Measurements from ENCODE around the gene CCSER1. TPM values are rescaled to one million over a fixed set of nuclear protein-coding genes. Genes with fewer than 3 reads are reported as not detected.
"Not testable (repeated sequence)": the region's sequence is repeated elsewhere in the genome, so short reads cannot be mapped to it uniquely, and the experiment has no call there.

CCSER1 gene
- total RNA-seq, 8 experiments from 2014 or later = 6.9 to 59.5 (median 25.8) TPM

- Histone ChIP-seq H3K4me3 (no peak overlapping the region), H3K27ac (no peak overlapping the region), H3K4me1 (replicated peaks in 1 of 2) (no peaks in the 10 kb centered on the region)
- ATAC-seq (replicated peaks in 6 of 8) = no peak
- 0 to 100% (median 94%) methylated on average over 1 to 2 of the region's 2 CpGs for WGBS, 10 experiments
- in situ Hi-C loops (cut with MboI; ENCODE audit: low pct_unique_long_range_greater_than_20kb in 2 of 9, low sequenced_read_pairs in 9 of 9, unreplicated experiment in 9 of 9) = no loop called here
These were observed 317.7 kb downstream of the CCSER1 start for GRCh38 chr4:90444904-90445303.

- no peak overlapping the region for H3K4me3 ChIP-seq
- no peak for ATAC-seq (replicated peaks in 6 of 8)
- in situ Hi-C loops (cut with MboI; ENCODE audit: low pct_unique_long_range_greater_than_20kb in 2 of 9, low sequenced_read_pairs in 9 of 9, unreplicated experiment in 9 of 9) = no loop called here
- WGBS, 10 experiments = 0 to 100% (median 94%) methylated on average over 1 to 2 of the region's 2 CpGs; no CpG with 5 or more reads in 1 of the 10 experiments
- no peak overlapping the region for H3K27ac ChIP-seq
- no peaks in the 10 kb centered on the region for H3K4me1 ChIP-seq (replicated peaks in 1 of 2)
These were observed 318.2 kb downstream of the CCSER1 start for GRCh38 chr4:90445380-90445779.

GRCh38 chr4:90449626-90450025 is 322.4 kb downstream of the CCSER1 start:
- ATAC-seq (replicated peaks in 6 of 8) = no peak

GRCh38 chr4:90456891-90457290 is 329.7 kb downstream of the CCSER1 start:
- in situ Hi-C loops (cut with MboI; ENCODE audit: low pct_unique_long_range_greater_than_20kb in 2 of 9, low sequenced_read_pairs in 9 of 9, unreplicated experiment in 9 of 9) = no loop called here
- Histone ChIP-seq H3K27ac (no peak overlapping the region), H3K4me3 (no peak overlapping the region), H3K4me1 (replicated peaks in 1 of 2) (no peaks in the 10 kb centered on the region)
- 31 to 100% (median 83%) methylated on average over 1 to 10 of the region's 11 CpGs; no CpG with 5 or more reads in 3 of the 10 experiments for WGBS, 10 experiments
- no peak for ATAC-seq (replicated peaks in 6 of 8)

More at GRCh38 chr4:90449626-90450025, 322.4 kb downstream of the CCSER1 start:
- 0 to 100% methylated on average over 1 to 2 of the region's 2 CpGs; no CpG with 5 or more reads in 8 of the 10 experiments for WGBS, 10 experiments
- in situ Hi-C loops (cut with MboI; ENCODE audit: low pct_unique_long_range_greater_than_20kb in 2 of 9, low sequenced_read_pairs in 9 of 9, unreplicated experiment in 9 of 9) = no loop called here
- H3K4me3 ChIP-seq = no peak overlapping the region
- H3K27ac ChIP-seq = no peak overlapping the region
- H3K4me1 ChIP-seq (replicated peaks in 1 of 2) = no peaks in the 10 kb centered on the region

GRCh38 chr4:90457817-90458216 is 330.6 kb downstream of the CCSER1 start:
- 20 to 80% (median 40%) methylated on average over 1 to 3 of the region's 6 CpGs; no CpG with 5 or more reads in 7 of the 10 experiments for WGBS, 10 experiments
- in situ Hi-C loops (cut with MboI; ENCODE audit: low pct_unique_long_range_greater_than_20kb in 2 of 9, low sequenced_read_pairs in 9 of 9, unreplicated experiment in 9 of 9) = no loop called here

GRCh38 chr4:90458576-90458975 is 331.4 kb downstream of the CCSER1 start:
- H3K4me3 ChIP-seq = no peak overlapping the region
- H3K27ac ChIP-seq = no peak overlapping the region
- in situ Hi-C loops (cut with MboI; ENCODE audit: low pct_unique_long_range_greater_than_20kb in 2 of 9, low sequenced_read_pairs in 9 of 9, unreplicated experiment in 9 of 9) = no loop called here
- ATAC-seq (replicated peaks in 6 of 8) = no peak
- WGBS, 10 experiments = 0 to 100% (median 86%) methylated on average over 1 to 3 of the region's 3 CpGs; no CpG with 5 or more reads in 1 of the 10 experiments
- H3K4me1 ChIP-seq (replicated peaks in 1 of 2) = no peaks in the 10 kb centered on the region

More at GRCh38 chr4:90457817-90458216, 330.6 kb downstream of the CCSER1 start:
- Histone ChIP-seq H3K4me1 (replicated peaks in 1 of 2) (no peaks in the 10 kb centered on the region), H3K4me3 (no peak overlapping the region), H3K27ac (no peak overlapping the region)
- ATAC-seq (replicated peaks in 6 of 8) = no peak

GRCh38 chr4:90474484-90474883 is 347.3 kb downstream of the CCSER1 start:
- no peak overlapping the region for H3K27ac ChIP-seq
- WGBS, 10 experiments = 0 to 100% (median 42%) methylated on average over 1 of the region's 1 CpG; no CpG with 5 or more reads in 2 of the 10 experiments
- in situ Hi-C loops (cut with MboI; ENCODE audit: low pct_unique_long_range_greater_than_20kb in 2 of 9, low sequenced_read_pairs in 9 of 9, unreplicated experiment in 9 of 9) = no loop called here
- H3K4me1 ChIP-seq (replicated peaks in 1 of 2) = no peaks in the 10 kb centered on the region
- no peak overlapping the region for H3K4me3 ChIP-seq
- ATAC-seq (replicated peaks in 6 of 8) = no peak

- in situ Hi-C loops (cut with MboI; ENCODE audit: low pct_unique_long_range_greater_than_20kb in 2 of 9, low sequenced_read_pairs in 9 of 9, unreplicated experiment in 9 of 9) = no loop called here
- ATAC-seq (replicated peaks in 6 of 8) = peak in 2 of 8 experiments; percentile 54 to 81
- Histone ChIP-seq H3K4me1 (replicated peaks in 1 of 2) (no peaks in the 10 kb centered on the region), H3K27ac (no peak overlapping the region), H3K4me3 (no peak overlapping the region)
- WGBS, 10 experiments = 0 to 100% (median 67%) methylated on average over 2 to 3 of the region's 6 CpGs; no CpG with 5 or more reads in 7 of the 10 experiments
These were observed 348.8 kb downstream of the CCSER1 start for GRCh38 chr4:90476019-90476418.

GRCh38 chr4:90476586-90476985 is 349.4 kb downstream of the CCSER1 start:
- H3K4me3 ChIP-seq = no peak overlapping the region
- in situ Hi-C loops (cut with MboI; ENCODE audit: low pct_unique_long_range_greater_than_20kb in 2 of 9, low sequenced_read_pairs in 9 of 9, unreplicated experiment in 9 of 9) = no loop called here
- no peak for ATAC-seq (replicated peaks in 6 of 8)
- H3K27ac ChIP-seq = no peak overlapping the region
- H3K4me1 ChIP-seq (replicated peaks in 1 of 2) = no peaks in the 10 kb centered on the region
- 0 to 100% (median 85%) methylated on average over 1 to 4 of the region's 4 CpGs; no CpG with 5 or more reads in 1 of the 10 experiments for WGBS, 10 experiments

GRCh38 chr4:90484894-90485293 is 357.7 kb downstream of the CCSER1 start:
- H3K27ac ChIP-seq; in situ Hi-C loops (cut with MboI; ENCODE audit: low pct_unique_long_range_greater_than_20kb in 2 of 9, low sequenced_read_pairs in 9 of 9, unreplicated experiment in 9 of 9); H3K4me3 ChIP-seq; H3K4me1 ChIP-seq (replicated peaks in 1 of 2); ATAC-seq (replicated peaks in 6 of 8): not testable (repeated sequence)
- 0 to 100% (median 60%) methylated on average over 1 to 6 of the region's 9 CpGs; no CpG with 5 or more reads in 4 of the 10 experiments for WGBS, 10 experiments

GRCh38 chr4:90486346-90486745 is 359.2 kb downstream of the CCSER1 start:
- in situ Hi-C loops (cut with MboI; ENCODE audit: low pct_unique_long_range_greater_than_20kb in 2 of 9, low sequenced_read_pairs in 9 of 9, unreplicated experiment in 9 of 9) = no loop called here
- no peak for ATAC-seq (replicated peaks in 6 of 8)
- WGBS, 10 experiments = 0 to 100% (median 60%) methylated on average over 1 of the region's 1 CpG; no CpG with 5 or more reads in 4 of the 10 experiments

GRCh38 chr4:90495211-90495610 is 368.0 kb downstream of the CCSER1 start:
- Histone ChIP-seq H3K4me1 (replicated peaks in 1 of 2) (peaks cover 5% of the 10 kb centered on the region in 2 donors), H3K4me3 (no peak overlapping the region), H3K27ac (no peak overlapping the region)
- WGBS, 10 experiments = 0 to 67% (median 13%) methylated on average over 1 of the region's 1 CpG; no CpG with 5 or more reads in 1 of the 10 experiments
- in situ Hi-C loops (cut with MboI; ENCODE audit: low pct_unique_long_range_greater_than_20kb in 2 of 9, low sequenced_read_pairs in 9 of 9, unreplicated experiment in 9 of 9) = no loop called here
- ATAC-seq (replicated peaks in 6 of 8) = peak in 1 of 8 experiments; percentile 18

More at GRCh38 chr4:90486346-90486745, 359.2 kb downstream of the CCSER1 start:
- H3K4me3 ChIP-seq = no peak overlapping the region
- no peaks in the 10 kb centered on the region for H3K4me1 ChIP-seq (replicated peaks in 1 of 2)
- H3K27ac ChIP-seq = no peak overlapping the region

GRCh38 chr4:90495936-90496335 is 368.7 kb downstream of the CCSER1 start:
- peak in 1 of 8 experiments; percentile 42 for ATAC-seq (replicated peaks in 6 of 8)
- in situ Hi-C loops (cut with MboI; ENCODE audit: low pct_unique_long_range_greater_than_20kb in 2 of 9, low sequenced_read_pairs in 9 of 9, unreplicated experiment in 9 of 9) = no loop called here
- WGBS, 10 experiments = 0 to 67% (median 14%) methylated on average over 2 of the region's 2 CpGs; no CpG with 5 or more reads in 1 of the 10 experiments
- Histone ChIP-seq H3K4me1 (replicated peaks in 1 of 2) (peaks cover 5% of the 10 kb centered on the region in 2 donors), H3K27ac (no peak overlapping the region), H3K4me3 (no peak overlapping the region)

- no peak overlapping the region for H3K4me3 ChIP-seq
- in situ Hi-C loops (cut with MboI; ENCODE audit: low pct_unique_long_range_greater_than_20kb in 2 of 9, low sequenced_read_pairs in 9 of 9, unreplicated experiment in 9 of 9) = no loop called here
- H3K27ac ChIP-seq = no peak overlapping the region
- H3K4me1 ChIP-seq (replicated peaks in 1 of 2) = peaks cover 5% of the 10 kb centered on the region in 2 donors
- ATAC-seq (replicated peaks in 6 of 8) = no peak
- 13 to 100% (median 65%) methylated on average over 2 of the region's 2 CpGs; no CpG with 5 or more reads in 3 of the 10 experiments for WGBS, 10 experiments
These were observed 371.0 kb downstream of the CCSER1 start for GRCh38 chr4:90498175-90498574.
